GM12801 (cell line): ENCODE measurements around the gene PLCB4.

Source experiments
- TF ChIP-seq, protein P1 (sequence below): IDR thresholded peaks from one replicate; pipeline ENCODE4 v1.5.1; 2011; ENCODE audit warnings: control low read depth; ENCODE audit not compliant: insufficient read length; ENCODE audit errors: extremely low read depth

The PLCB4 gene

GRCh38 chr20:9210356-9210755, 141.5 kb downstream of the PLCB4 start:
- TF ChIP-seq, protein P1, sequence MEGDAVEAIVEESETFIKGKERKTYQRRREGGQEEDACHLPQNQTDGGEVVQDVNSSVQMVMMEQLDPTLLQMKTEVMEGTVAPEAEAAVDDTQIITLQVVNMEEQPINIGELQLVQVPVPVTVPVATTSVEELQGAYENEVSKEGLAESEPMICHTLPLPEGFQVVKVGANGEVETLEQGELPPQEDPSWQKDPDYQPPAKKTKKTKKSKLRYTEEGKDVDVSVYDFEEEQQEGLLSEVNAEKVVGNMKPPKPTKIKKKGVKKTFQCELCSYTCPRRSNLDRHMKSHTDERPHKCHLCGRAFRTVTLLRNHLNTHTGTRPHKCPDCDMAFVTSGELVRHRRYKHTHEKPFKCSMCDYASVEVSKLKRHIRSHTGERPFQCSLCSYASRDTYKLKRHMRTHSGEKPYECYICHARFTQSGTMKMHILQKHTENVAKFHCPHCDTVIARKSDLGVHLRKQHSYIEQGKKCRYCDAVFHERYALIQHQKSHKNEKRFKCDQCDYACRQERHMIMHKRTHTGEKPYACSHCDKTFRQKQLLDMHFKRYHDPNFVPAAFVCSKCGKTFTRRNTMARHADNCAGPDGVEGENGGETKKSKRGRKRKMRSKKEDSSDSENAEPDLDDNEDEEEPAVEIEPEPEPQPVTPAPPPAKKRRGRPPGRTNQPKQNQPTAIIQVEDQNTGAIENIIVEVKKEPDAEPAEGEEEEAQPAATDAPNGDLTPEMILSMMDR, result no peak

DNA sequence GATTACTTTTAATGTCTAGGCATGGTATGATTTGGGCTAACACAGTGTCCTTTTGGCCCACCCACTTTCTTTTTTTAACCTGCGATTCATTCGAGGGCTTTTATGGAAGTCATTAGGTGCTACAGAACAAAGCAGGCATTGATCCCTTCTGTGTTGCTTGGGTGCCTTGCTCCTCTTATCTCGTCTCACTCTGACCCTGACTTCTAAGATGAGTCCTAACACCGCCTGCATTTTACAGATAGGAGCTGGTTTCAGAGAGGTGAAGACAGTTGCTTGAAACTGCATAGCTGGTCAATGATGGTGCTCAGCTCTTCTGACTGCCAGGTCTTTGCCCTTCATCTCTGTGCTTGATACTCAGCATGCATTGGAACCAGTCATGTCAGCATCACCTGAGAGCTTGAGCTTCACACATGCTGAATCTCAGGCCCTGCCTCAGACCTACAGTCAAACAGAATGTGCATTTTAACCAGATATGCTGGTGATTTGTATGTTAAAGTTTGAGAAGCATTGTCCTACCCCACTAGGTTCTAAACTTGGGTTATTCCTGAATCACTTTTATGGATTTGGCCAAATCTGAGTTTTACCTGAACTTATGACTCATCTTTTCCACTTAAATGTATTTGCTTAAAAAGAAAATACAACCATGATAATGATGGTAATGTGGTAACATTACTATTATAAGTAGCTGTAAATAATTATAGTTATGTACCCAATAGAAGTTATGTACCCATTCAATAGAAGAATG, 142.3 kb downstream of the PLCB4 start:
- TF ChIP-seq, protein P1, result no peak

GRCh38 chr20:9212735-9213134, 143.8 kb downstream of the PLCB4 start:
- TF ChIP-seq, protein P1, result no peak

- TF ChIP-seq, protein P1, result no peak
These were observed 145.8 kb downstream of the PLCB4 start for GRCh38 chr20:9214685-9215084.

GRCh38 chr20:9215539-9215938, 146.7 kb downstream of the PLCB4 start:
- TF ChIP-seq, protein P1, result no peak

DNA sequence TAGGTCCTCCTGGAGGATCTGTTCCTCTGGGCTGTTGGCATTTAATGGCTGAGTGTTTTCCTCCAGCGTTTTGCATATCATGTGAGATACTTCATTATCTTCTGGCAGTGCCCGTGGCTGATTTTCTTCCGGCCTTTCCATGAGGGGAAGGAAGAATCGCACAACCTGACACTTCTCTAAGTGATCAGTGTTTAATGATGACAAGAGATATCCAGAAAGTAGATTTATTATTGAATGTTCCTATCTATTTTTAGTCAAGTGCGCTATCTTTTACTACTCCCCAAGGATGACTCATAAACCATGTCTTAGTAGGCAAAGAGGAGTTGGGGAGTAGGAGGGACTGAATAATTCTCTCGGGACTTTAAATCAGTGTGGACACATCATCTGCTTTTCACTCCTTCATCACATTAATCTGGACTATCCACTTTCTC, 149.7 kb downstream of the PLCB4 start:
- TF ChIP-seq, protein P1, result no peak

GRCh38 chr20:9220874-9221547, 152.1 kb downstream of the PLCB4 start:
- TF ChIP-seq, protein P1, result no peak
